ENCODE results near the gene RNU7-1.

- TF ChIP-seq, protein P1, sequence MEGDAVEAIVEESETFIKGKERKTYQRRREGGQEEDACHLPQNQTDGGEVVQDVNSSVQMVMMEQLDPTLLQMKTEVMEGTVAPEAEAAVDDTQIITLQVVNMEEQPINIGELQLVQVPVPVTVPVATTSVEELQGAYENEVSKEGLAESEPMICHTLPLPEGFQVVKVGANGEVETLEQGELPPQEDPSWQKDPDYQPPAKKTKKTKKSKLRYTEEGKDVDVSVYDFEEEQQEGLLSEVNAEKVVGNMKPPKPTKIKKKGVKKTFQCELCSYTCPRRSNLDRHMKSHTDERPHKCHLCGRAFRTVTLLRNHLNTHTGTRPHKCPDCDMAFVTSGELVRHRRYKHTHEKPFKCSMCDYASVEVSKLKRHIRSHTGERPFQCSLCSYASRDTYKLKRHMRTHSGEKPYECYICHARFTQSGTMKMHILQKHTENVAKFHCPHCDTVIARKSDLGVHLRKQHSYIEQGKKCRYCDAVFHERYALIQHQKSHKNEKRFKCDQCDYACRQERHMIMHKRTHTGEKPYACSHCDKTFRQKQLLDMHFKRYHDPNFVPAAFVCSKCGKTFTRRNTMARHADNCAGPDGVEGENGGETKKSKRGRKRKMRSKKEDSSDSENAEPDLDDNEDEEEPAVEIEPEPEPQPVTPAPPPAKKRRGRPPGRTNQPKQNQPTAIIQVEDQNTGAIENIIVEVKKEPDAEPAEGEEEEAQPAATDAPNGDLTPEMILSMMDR (IDR thresholded peaks at IDR 0.05), result no peak
- TF ChIP-seq POLR2A (IDR thresholded peaks at IDR 0.05), result no peak
Measured at GRCh38 chr12:6896846-6897435, 46.7 kb upstream of the RNU7-1 start.

Data from thyroid gland (tissue), 4 donors.